Loucy (cell line): ENCODE results near the gene STEAP4.

Source experiments
- H2AFZ ChIP-seq: fragments of 200-600 bp; sonication (generic); 2 replicates; pipeline ENCODE4 v1.6.0; 2016; ENCODE audit warnings: antibody characterized with exemption, mild to moderate bottlenecking, low read length, moderate library complexity
- H3F3A ChIP-seq: fragments of 200-600 bp; 2 replicates; pipeline ENCODE4 v1.6.0; 2016; ENCODE audit warnings: antibody characterized with exemption, low read depth, mild to moderate bottlenecking
- H3K27me3 ChIP-seq: fragments of 200-600 bp; sonication (generic); 2 replicates; pipeline ENCODE4 v1.6.1; 2014; ENCODE audit warnings: low read length, mild to moderate bottlenecking; ENCODE audit not compliant: insufficient read depth, poor library complexity, severe bottlenecking
- H3K36me3 ChIP-seq: fragments of 200-600 bp; sonication (generic); 2 replicates; pipeline ENCODE4 v1.6.1; 2016; ENCODE audit warnings: low read length; ENCODE audit not compliant: insufficient read depth
- H3K4me1 ChIP-seq: fragments of 200-600 bp; sonication (generic); 2 replicates; pipeline ENCODE4 v1.5.1; 2014; ENCODE audit warnings: low read length, mild to moderate bottlenecking; ENCODE audit not compliant: insufficient read depth, poor library complexity, severe bottlenecking
- H3K4me2 ChIP-seq: fragments of 200-600 bp; sonication (generic); 2 replicates; pipeline ENCODE4 v1.6.0; 2014; ENCODE audit warnings: antibody characterized with exemption, low read length, low read depth, mild to moderate bottlenecking; ENCODE audit not compliant: poor library complexity, severe bottlenecking
- H3K4me3 ChIP-seq: fragments of 200-600 bp; sonication (generic); 2 replicates; pipeline ENCODE4 v1.5.1; 2014; ENCODE audit warnings: low read length, mild to moderate bottlenecking, mixed read lengths; ENCODE audit not compliant: poor library complexity, severe bottlenecking
- H3K79me2 ChIP-seq: fragments of 200-600 bp; sonication (generic); 2 replicates; pipeline ENCODE4 v1.6.1; 2014; ENCODE audit warnings: low read length; ENCODE audit not compliant: insufficient read depth
- H3K9ac ChIP-seq: fragments of 200-600 bp; sonication (generic); 2 replicates; pipeline ENCODE4 v1.6.0; 2014; ENCODE audit warnings: mild to moderate bottlenecking, low read depth, low read length, moderate library complexity; ENCODE audit not compliant: poor library complexity, severe bottlenecking
- H3K9me2 ChIP-seq: fragments of 200-600 bp; sonication (generic); replicated peaks from 2 replicates; pipeline ENCODE4 v1.6.1; 2016; ENCODE audit warnings: low read depth, low read length, mixed read lengths
- H3K9me3 ChIP-seq: fragments of 200-600 bp; sonication (generic); 2 replicates; pipeline ENCODE4 v1.6.1; 2014; ENCODE audit warnings: mild to moderate bottlenecking, antibody characterized with exemption, low read length, low read depth; ENCODE audit not compliant: insufficient read depth
- H4K20me1 ChIP-seq: fragments of 200-600 bp; sonication (generic); 2 replicates; pipeline ENCODE4 v1.6.0; 2014; ENCODE audit warnings: antibody characterized with exemption, low read length, mild to moderate bottlenecking; ENCODE audit not compliant: insufficient read depth, poor library complexity, severe bottlenecking
- CTCF ChIP-seq: fragments of 200-600 bp; sonication (generic); conservative IDR thresholded peaks from 2 replicates; pipeline ENCODE4 v1.5.1; 2014; ENCODE audit warnings: mild to moderate bottlenecking, antibody characterized with exemption, low read length
- EZH2phosphoT487 ChIP-seq: fragments of 200-600 bp; IDR thresholded peaks from 2 replicates; pipeline ENCODE4 v1.6.1; 2018; ENCODE audit warnings: antibody characterized with exemption, mild to moderate bottlenecking, moderate library complexity, borderline replicate concordance

The STEAP4 gene

GRCh38 chr7:88269586-88269985 lies 37.1 kb downstream of the STEAP4 start:
- H3K9ac ChIP-seq = no peak overlapping the region
- TF ChIP-seq CTCF (no peak), EZH2phosphoT487 (no peak)
- no peaks in the 10 kb centered on the region for H3K36me3 ChIP-seq
- no peak overlapping the region for H3K4me2 ChIP-seq
- H3F3A ChIP-seq = no peaks in the 10 kb centered on the region
- H3K9me3 ChIP-seq = no peaks in the 10 kb centered on the region
- no peaks in the 10 kb centered on the region for H3K4me1 ChIP-seq
- H4K20me1 ChIP-seq = no peaks in the 10 kb centered on the region
- no peak overlapping the region for H3K4me3 ChIP-seq
- H3K27me3 ChIP-seq = no peaks in the 10 kb centered on the region
- H3K79me2 ChIP-seq = no peaks in the 10 kb centered on the region
- no peak overlapping the region for H2AFZ ChIP-seq
- no peaks in the 10 kb centered on the region for H3K9me2 ChIP-seq

GRCh38 chr7:88268858-88269257 lies 37.8 kb downstream of the STEAP4 start:
- Histone ChIP-seq H3K9ac (no peak overlapping the region), H4K20me1 (no peaks in the 10 kb centered on the region), H3K4me1 (no peaks in the 10 kb centered on the region), H3K9me3 (no peaks in the 10 kb centered on the region), H3K4me3 (no peak overlapping the region), H3K79me2 (no peaks in the 10 kb centered on the region), H3F3A (no peaks in the 10 kb centered on the region), H3K36me3 (no peaks in the 10 kb centered on the region), H3K27me3 (no peaks in the 10 kb centered on the region), H2AFZ (no peak overlapping the region), H3K4me2 (no peak overlapping the region), H3K9me2 (no peaks in the 10 kb centered on the region)
- no peak for TF ChIP-seq EZH2phosphoT487
- no peak for TF ChIP-seq CTCF

GRCh38 chr7:88268051-88268450 lies 38.6 kb downstream of the STEAP4 start:
- H4K20me1 ChIP-seq = no peaks in the 10 kb centered on the region

More at GRCh38 chr7:88268051-88268450, 38.6 kb downstream of the STEAP4 start:
- Histone ChIP-seq H3K9ac (no peak overlapping the region), H2AFZ (no peak overlapping the region), H3K27me3 (no peaks in the 10 kb centered on the region), H3K9me3 (no peaks in the 10 kb centered on the region), H3K4me1 (no peaks in the 10 kb centered on the region), H3K4me2 (no peak overlapping the region), H3F3A (no peaks in the 10 kb centered on the region), H3K36me3 (no peaks in the 10 kb centered on the region), H3K9me2 (no peaks in the 10 kb centered on the region), H3K4me3 (no peak overlapping the region), H3K79me2 (no peaks in the 10 kb centered on the region)
- TF ChIP-seq CTCF (no peak), EZH2phosphoT487 (no peak)
